Endothelial cell of umbilical vein (primary cell): ENCODE results near the gene PPP1R1C. TPM values are rescaled to one million over a fixed set of nuclear protein-coding genes. Genes with fewer than 3 reads are reported as not detected.

Experiments used
- BruUV-seq: library from RNA; stranded (reverse); fragments of 400-500 nt; replicated peaks from 2 replicates; lab custom pipeline; 2021; lab: Mats Ljungman, UMichigan
- CTCF ChIA-PET: fragments of 300-600, 350-600 bp; sonication (Branson Sonifier 250); formaldehyde crosslinking; loops from one replicate; lab custom pipeline; 2021; ENCODE audit warnings: antibody characterized with exemption, inconsistent platforms; lab: Charles Lee
- POLR2A ChIA-PET: fragments of 300-600, 350-600 bp; sonication (Branson Sonifier 250); formaldehyde crosslinking; loops from one replicate; lab custom pipeline; 2021; ENCODE audit warnings: antibody characterized with exemption, inconsistent platforms; lab: Charles Lee
- DNase-seq: peaks from one replicate; pipeline ENCODE4 v3.0.0-alpha.2; 2011; ENCODE audit warnings: low read depth, low spot score
- FAIRE-seq: peaks from 2 replicates; lab custom pipeline; 2011; peaks lifted over from hg19 to GRCh38; lab: Jason Lieb, UNC
- H2AFZ ChIP-seq: 2 replicates; pipeline ENCODE4 v1.6.0; 2012; ENCODE audit warnings: low read depth, low read length, control low read depth, inconsistent platforms
- H3K27ac ChIP-seq: 2 replicates; pipeline ENCODE4 v1.5.1; 2011; ENCODE audit warnings: low read depth, mild to moderate bottlenecking, control low read depth, low read length, moderate library complexity; ENCODE audit not compliant: insufficient read depth
- H3K27me3 ChIP-seq, 2 experiments: 2 replicates each; pipeline versions ENCODE4 v1.6.0 to v1.6.1; 2011; ENCODE audit warnings: low read length in 2 of 2, mixed read lengths in 1 of 2; ENCODE audit not compliant: control insufficient read depth in 2 of 2, insufficient read depth in 2 of 2
- H3K36me3 ChIP-seq, 2 experiments: 2 replicates in 1 of 2; 3 replicates in 1 of 2; pipeline ENCODE4 v1.5.1; 2011; ENCODE audit warnings: low read length in 2 of 2, mild to moderate bottlenecking in 1 of 2, moderate library complexity in 1 of 2; ENCODE audit not compliant: control insufficient read depth in 2 of 2, insufficient read depth in 2 of 2; ENCODE audit errors: extremely low read depth in 1 of 2
- H3K4me1 ChIP-seq: 3 replicates; pipeline ENCODE4 v1.5.1; 2011; ENCODE audit warnings: mild to moderate bottlenecking, low read length; ENCODE audit not compliant: control insufficient read depth, insufficient read depth; ENCODE audit errors: extremely low read depth
- H3K4me2 ChIP-seq: 2 replicates; pipeline ENCODE4 v1.6.1; 2011; ENCODE audit warnings: low read length, control low read depth, mixed read lengths; ENCODE audit not compliant: insufficient read depth
- H3K4me3 ChIP-seq, 3 experiments: fragments of 200-600 bp in 1 of 3; sonication (generic), shearing (Covaris generic) in 1 of 3; replicated peaks in 1 of 3; 2 replicates each; pipeline ENCODE4 v1.5.1; 2011 to 2016; ENCODE audit warnings: control low read depth in 3 of 3, low read length in 3 of 3, mild to moderate bottlenecking in 2 of 3, inconsistent platforms in 1 of 3, low read depth in 1 of 3, moderate library complexity in 1 of 3; ENCODE audit not compliant: insufficient read depth in 1 of 3
- H3K79me2 ChIP-seq: 2 replicates; pipeline ENCODE4 v1.6.0; 2012; ENCODE audit warnings: low read length, inconsistent platforms; ENCODE audit not compliant: control insufficient read depth, insufficient read depth
- H3K9ac ChIP-seq: replicated peaks from 2 replicates; pipeline ENCODE3; 2011; ENCODE audit warnings: low read length, control low read depth; ENCODE audit not compliant: insufficient read depth; ENCODE audit errors: extremely low read depth
- H3K9me1 ChIP-seq: replicated peaks from 3 replicates; pipeline ENCODE4 v1.6.0; 2011; ENCODE audit warnings: mild to moderate bottlenecking, low read length; ENCODE audit not compliant: control insufficient read depth, insufficient read depth; ENCODE audit errors: extremely low read depth
- H3K9me3 ChIP-seq: replicated peaks from 2 replicates; pipeline ENCODE4 v1.5.1; 2012; ENCODE audit warnings: low read length, inconsistent platforms; ENCODE audit not compliant: control insufficient read depth, insufficient read depth
- H4K20me1 ChIP-seq: replicated peaks from 2 replicates; pipeline ENCODE3; 2011; ENCODE audit warnings: mild to moderate bottlenecking, low read length; ENCODE audit not compliant: control insufficient read depth, insufficient read depth; ENCODE audit errors: extremely low read depth
- EZH2 ChIP-seq: IDR thresholded peaks from 2 replicates; pipeline ENCODE4 v1.6.1; 2012; ENCODE audit warnings: borderline replicate concordance, low read depth, mild to moderate bottlenecking, moderate library complexity, low read length, inconsistent platforms; ENCODE audit not compliant: severe bottlenecking
- FOS ChIP-seq: IDR thresholded peaks from 2 replicates; pipeline ENCODE4 v1.6.1; 2011; ENCODE audit warnings: mild to moderate bottlenecking, low read length, moderate library complexity, borderline replicate concordance; ENCODE audit not compliant: insufficient read depth
- GATA2 ChIP-seq: IDR thresholded peaks from 2 replicates; pipeline ENCODE4 v1.7.0; 2011; ENCODE audit warnings: low read depth, mild to moderate bottlenecking, moderate library complexity, mixed read lengths, low read length; ENCODE audit not compliant: insufficient read length, insufficient read depth
- JUN ChIP-seq: IDR thresholded peaks from 2 replicates; pipeline ENCODE4 v1.6.1; 2011; ENCODE audit warnings: borderline replicate concordance, low read depth; ENCODE audit not compliant: insufficient read length, insufficient read depth
- MYC ChIP-seq: IDR thresholded peaks from one replicate; pipeline ENCODE4 v1.6.1; 2011; ENCODE audit warnings: mild to moderate bottlenecking, low read depth, low read length
- POLR2A ChIP-seq: IDR thresholded peaks from 2 replicates; pipeline ENCODE4 v1.6.1; 2012; ENCODE audit warnings: low read depth, mild to moderate bottlenecking, control low read depth, low read length
- POLR2AphosphoS5 ChIP-seq: IDR thresholded peaks from 2 replicates; pipeline ENCODE4 v1.6.1; 2012; ENCODE audit warnings: low read depth, mild to moderate bottlenecking, control low read depth, low read length, moderate library complexity; ENCODE audit not compliant: insufficient read depth
- dilution Hi-C: fragments of 300-500 bp; cut with MboI; formaldehyde crosslinking; loops from one replicate; pipeline ENCODE4 v1.15.0; 2019; ENCODE audit warnings: low sequenced_read_pairs; ENCODE audit not compliant: extremely low pct_ligation_motif_present
- intact Hi-C: fragments of 100-400 bp; cut with micrococcal nuclease; formaldehyde crosslinking; loops from one replicate; pipeline ENCODE4 v1.10.0; 2022
- polyA plus RNA-seq, 4 experiments: library from polyadenylated mRNA; depleted of rRNA in 3 of 4; stranded (reverse) in 3 of 4; unstranded in 1 of 4; fragments of >200 nt; gene quantifications; 2 replicates each; pipeline versions ENCODE4 v1.2.1 to v1.2.3, GENCODE V29; 2011 to 2012; ENCODE audit warnings: missing spikeins in 1 of 4
- total RNA-seq: library from RNA; stranded (reverse); gene quantifications from 2 replicates; pipeline ENCODE4 v1.2.3, GENCODE V29; 2021
- TF ChIP-seq, protein P1 (sequence below), 2 donors: IDR thresholded peaks; 1 replicate in 1 of 2; 2 replicates in 1 of 2; pipeline ENCODE4 v1.5.1; 2011; ENCODE audit warnings: low read length in 2 of 2, mild to moderate bottlenecking in 2 of 2, moderate library complexity in 2 of 2, control low read depth in 1 of 2, inconsistent platforms in 1 of 2, low read depth in 1 of 2; ENCODE audit not compliant: insufficient read depth in 1 of 2; ENCODE audit errors: extremely low read depth in 1 of 2
- TF ChIP-seq, protein P2 (sequence below): IDR thresholded peaks from 2 replicates; pipeline ENCODE4 v1.6.1; 2011; ENCODE audit not compliant: insufficient read depth, insufficient read length

PPP1R1C gene
- total and polyA plus RNA-seq, 2 donors (not counting 3 experiments of a cell fraction or from before 2014, with no cell fraction given), result 0.26 TPM; not detected in 1

DNA sequence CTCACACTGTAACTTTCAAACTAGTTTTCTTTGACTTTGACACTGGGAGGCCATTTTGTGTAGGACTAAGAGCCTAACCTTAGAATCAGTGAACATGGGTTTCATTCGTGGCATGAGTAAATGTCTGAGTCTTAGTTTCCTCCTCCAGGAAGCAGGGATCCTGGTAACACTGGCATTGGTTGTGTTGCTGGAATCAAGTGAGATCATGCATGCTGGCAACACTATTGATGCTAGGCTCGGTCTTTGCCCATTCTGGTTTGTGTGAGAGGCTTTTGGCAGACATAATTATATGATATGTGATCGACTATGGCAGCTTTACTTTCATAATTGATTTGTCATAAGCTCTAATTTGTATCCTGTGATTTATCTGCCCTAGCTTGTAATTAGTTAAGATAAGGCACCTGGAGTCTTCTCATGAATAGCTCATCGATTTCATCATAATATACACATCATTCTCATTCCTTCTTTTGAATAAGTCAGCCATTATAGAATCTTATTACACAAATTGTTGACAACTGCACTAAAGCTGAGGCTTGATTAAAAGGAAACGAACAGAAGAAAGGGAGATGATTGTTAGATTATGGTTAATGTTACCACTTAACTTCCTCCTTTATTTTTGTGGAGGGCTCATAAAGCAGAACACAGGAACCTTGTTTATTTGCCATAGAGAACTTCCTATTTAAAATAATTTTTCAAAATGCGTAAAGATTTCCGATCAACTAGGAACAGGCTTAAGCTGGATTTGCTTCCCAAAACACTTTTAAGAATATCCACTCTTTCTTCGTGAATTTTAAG is 12.6 kb downstream of the PPP1R1C start:
- no peaks in the 10 kb centered on the region for H4K20me1 ChIP-seq
- DNase-seq, result no peak
- H3K4me3 ChIP-seq, result no peak overlapping the region
- H3K9me1 ChIP-seq, result no peaks in the 10 kb centered on the region
- H3K27ac ChIP-seq, result no peak overlapping the region
- no peaks in the 10 kb centered on the region for H3K27me3 ChIP-seq
- BruUV-seq, result no TSS peak
- dilution Hi-C loops (no loop called here), intact Hi-C loops (no loop called here)
- H2AFZ ChIP-seq, result no peak overlapping the region
- TF ChIP-seq POLR2A (no peak), MYC (no peak), EZH2 (no peak), JUN (no peak), GATA2 (no peak), FOS (no peak), POLR2AphosphoS5 (no peak)
- TF ChIP-seq, protein P1, sequence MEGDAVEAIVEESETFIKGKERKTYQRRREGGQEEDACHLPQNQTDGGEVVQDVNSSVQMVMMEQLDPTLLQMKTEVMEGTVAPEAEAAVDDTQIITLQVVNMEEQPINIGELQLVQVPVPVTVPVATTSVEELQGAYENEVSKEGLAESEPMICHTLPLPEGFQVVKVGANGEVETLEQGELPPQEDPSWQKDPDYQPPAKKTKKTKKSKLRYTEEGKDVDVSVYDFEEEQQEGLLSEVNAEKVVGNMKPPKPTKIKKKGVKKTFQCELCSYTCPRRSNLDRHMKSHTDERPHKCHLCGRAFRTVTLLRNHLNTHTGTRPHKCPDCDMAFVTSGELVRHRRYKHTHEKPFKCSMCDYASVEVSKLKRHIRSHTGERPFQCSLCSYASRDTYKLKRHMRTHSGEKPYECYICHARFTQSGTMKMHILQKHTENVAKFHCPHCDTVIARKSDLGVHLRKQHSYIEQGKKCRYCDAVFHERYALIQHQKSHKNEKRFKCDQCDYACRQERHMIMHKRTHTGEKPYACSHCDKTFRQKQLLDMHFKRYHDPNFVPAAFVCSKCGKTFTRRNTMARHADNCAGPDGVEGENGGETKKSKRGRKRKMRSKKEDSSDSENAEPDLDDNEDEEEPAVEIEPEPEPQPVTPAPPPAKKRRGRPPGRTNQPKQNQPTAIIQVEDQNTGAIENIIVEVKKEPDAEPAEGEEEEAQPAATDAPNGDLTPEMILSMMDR (IDR thresholded peaks at IDR 0.05; ENCODE audit: extremely low read depth in 1 of 2, insufficient read depth in 1 of 2, low read depth in 1 of 2, low read length in 2 of 2), result no peak
- TF ChIP-seq, protein P2, sequence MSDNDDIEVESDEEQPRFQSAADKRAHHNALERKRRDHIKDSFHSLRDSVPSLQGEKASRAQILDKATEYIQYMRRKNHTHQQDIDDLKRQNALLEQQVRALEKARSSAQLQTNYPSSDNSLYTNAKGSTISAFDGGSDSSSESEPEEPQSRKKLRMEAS, result no peak
- no peak overlapping the region for H3K9ac ChIP-seq
- H3K36me3 ChIP-seq, result no peaks in the 10 kb centered on the region
- ChIA-PET POLR2A (no interaction called here), CTCF (no interaction called here)
- no peaks in the 10 kb centered on the region for H3K4me1 ChIP-seq
- H3K79me2 ChIP-seq, result no peaks in the 10 kb centered on the region
- H3K4me2 ChIP-seq, result no peak overlapping the region
- no peak for FAIRE-seq
- H3K9me3 ChIP-seq, result no peaks in the 10 kb centered on the region
